ENCODE results near the gene RGS7.

DNA sequence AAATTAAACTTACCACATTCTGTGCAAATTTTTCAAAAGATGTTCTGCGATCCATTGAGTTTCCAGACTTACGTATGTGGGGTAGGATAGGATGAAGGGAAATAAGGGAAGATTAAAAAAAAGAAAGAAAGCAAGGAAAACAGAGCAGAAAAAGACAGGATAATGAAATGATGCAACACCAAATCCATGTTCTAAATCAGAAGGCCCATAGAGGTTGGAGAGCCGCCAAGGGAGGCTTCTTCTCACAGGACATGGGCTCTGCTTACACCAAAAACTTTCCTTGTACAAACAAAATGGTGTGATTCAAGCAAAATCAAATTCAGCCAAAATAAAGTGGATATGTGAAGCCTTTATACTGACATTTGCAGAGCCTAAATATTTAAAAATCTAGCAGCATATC is 555.6 kb downstream of the RGS7 start:
- TF ChIP-seq, protein P1, sequence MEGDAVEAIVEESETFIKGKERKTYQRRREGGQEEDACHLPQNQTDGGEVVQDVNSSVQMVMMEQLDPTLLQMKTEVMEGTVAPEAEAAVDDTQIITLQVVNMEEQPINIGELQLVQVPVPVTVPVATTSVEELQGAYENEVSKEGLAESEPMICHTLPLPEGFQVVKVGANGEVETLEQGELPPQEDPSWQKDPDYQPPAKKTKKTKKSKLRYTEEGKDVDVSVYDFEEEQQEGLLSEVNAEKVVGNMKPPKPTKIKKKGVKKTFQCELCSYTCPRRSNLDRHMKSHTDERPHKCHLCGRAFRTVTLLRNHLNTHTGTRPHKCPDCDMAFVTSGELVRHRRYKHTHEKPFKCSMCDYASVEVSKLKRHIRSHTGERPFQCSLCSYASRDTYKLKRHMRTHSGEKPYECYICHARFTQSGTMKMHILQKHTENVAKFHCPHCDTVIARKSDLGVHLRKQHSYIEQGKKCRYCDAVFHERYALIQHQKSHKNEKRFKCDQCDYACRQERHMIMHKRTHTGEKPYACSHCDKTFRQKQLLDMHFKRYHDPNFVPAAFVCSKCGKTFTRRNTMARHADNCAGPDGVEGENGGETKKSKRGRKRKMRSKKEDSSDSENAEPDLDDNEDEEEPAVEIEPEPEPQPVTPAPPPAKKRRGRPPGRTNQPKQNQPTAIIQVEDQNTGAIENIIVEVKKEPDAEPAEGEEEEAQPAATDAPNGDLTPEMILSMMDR (conservative IDR thresholded peaks at IDR 0.05 in 1 of 2, IDR thresholded peaks at IDR 0.05 in 1 of 2; ENCODE audit: extremely low read depth in 1 of 2, insufficient read depth in 1 of 2, low read depth in 1 of 2, low read length in 2 of 2), result no peak
- no peak for TF ChIP-seq EZH2 (IDR thresholded peaks at IDR 0.05; ENCODE audit: borderline replicate concordance, low read length)

Data from mammary epithelial cell (primary cell).